GM12878 (cell line): ENCODE measurements around the gene LIFR.

Experiments
- CREB1 ChIP-seq: IDR thresholded peaks from 2 replicates; pipeline ENCODE4 v1.6.1; 2012; ENCODE audit warnings: low read depth, mild to moderate bottlenecking, inconsistent platforms
- MXI1 ChIP-seq: fragments of 150-350 bp; IDR thresholded peaks from 2 replicates; pipeline ENCODE4 v1.6.1; 2011; ENCODE audit warnings: low read depth, mild to moderate bottlenecking, inconsistent platforms, low read length, improper control_type of control experiment

DNA sequence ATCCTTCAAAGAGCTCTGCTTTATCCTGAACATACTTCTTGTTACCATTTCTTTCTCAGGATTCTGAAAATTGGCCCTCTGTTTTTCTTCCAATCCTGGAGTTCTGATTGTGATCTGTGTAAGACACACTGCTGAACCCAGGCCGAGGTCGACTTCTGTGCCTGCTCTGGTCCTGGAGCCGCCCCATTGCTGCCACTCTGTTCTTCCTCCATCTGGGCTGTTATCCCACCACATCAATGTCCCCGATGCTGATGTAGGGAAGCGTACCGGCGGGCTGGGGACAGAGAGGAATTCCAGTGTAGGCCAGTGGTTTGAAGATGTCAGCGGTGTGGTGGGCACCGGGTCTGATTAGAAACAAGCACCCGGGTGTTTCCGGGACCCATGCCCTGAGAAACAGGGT lies 102.5 kb downstream of the LIFR start:
- TF ChIP-seq CREB1 (no peak), MXI1 (no peak)
